RWPE1 (cell line): Measurements from ENCODE around the gene RFFL.

Experiments used
- CTCF ChIA-PET: fragments of 350-600 bp; sonication (Branson Sonifier 250); formaldehyde crosslinking; extraction: SDS; loops from one replicate; lab custom pipeline; 2021; lab: Yijun Ruan, JAX
- POLR2A ChIA-PET: fragments of 400-600 bp; formaldehyde crosslinking; extraction: SDS; loops from one replicate; lab custom pipeline; 2020; ENCODE audit warnings: antibody characterized with exemption; ENCODE audit not compliant: low non-redundant PET; lab: Yijun Ruan, JAX
- DNase-seq: peaks from one replicate; pipeline ENCODE4 v3.0.0; 2012; ENCODE audit warnings: low spot score
- H3K27ac ChIP-seq: fragments of 450-650 bp; 2 replicates; pipeline ENCODE4 v1.5.1; 2017
- CTCF ChIP-seq: fragments of 450-650 bp; conservative IDR thresholded peaks from 2 replicates; pipeline ENCODE4 v1.5.1; 2017; ENCODE audit warnings: low read depth, mild to moderate bottlenecking

The RFFL gene

GRCh38 chr17:34996422-34997285 lies 66.9 kb downstream of the RFFL start:
- TF ChIP-seq CTCF = no peak
- DNase-seq = no peak
- ChIA-PET POLR2A (no interaction called here), CTCF (no interaction called here)
- H3K27ac ChIP-seq = no peak overlapping the region

- no peak for TF ChIP-seq CTCF
- ChIA-PET POLR2A (no interaction called here), CTCF (no interaction called here)
- H3K27ac ChIP-seq = no peak overlapping the region
- DNase-seq = no peak
Observed at GRCh38 chr17:34993031-34993430, 70.5 kb downstream of the RFFL start.

GRCh38 chr17:34991606-34992005 lies 71.9 kb downstream of the RFFL start:
- TF ChIP-seq CTCF = no peak
- no peak for DNase-seq
- no peak overlapping the region for H3K27ac ChIP-seq
- ChIA-PET POLR2A (no interaction called here), CTCF (interaction anchor here (0.7 kb wide), 1 partner anchor 290 kb away, joined by 3 read pairs; no protein-coding TSS in a partner anchor)

- TF ChIP-seq CTCF = no peak
- H3K27ac ChIP-seq = no peak overlapping the region
- CTCF ChIA-PET = interaction anchor here (0.6 to 0.7 kb wide), 2 partner anchors 96 to 290 kb away, joined by 3 to 4 read pairs; no protein-coding TSS in a partner anchor
Observed at GRCh38 chr17:34990921-34991365, 72.6 kb downstream of the RFFL start.

GRCh38 chr17:34989473-34989872 lies 74.0 kb downstream of the RFFL start:
- H3K27ac ChIP-seq = no peak overlapping the region
- CTCF ChIA-PET = no interaction called here
- POLR2A ChIA-PET = no interaction called here
- no peak for DNase-seq
- no peak for TF ChIP-seq CTCF

More at GRCh38 chr17:34990921-34991365, 72.6 kb downstream of the RFFL start:
- POLR2A ChIA-PET = no interaction called here
- no peak for DNase-seq

GRCh38 chr17:34988644-34989043 lies 74.9 kb downstream of the RFFL start:
- no peak for DNase-seq
- no peak overlapping the region for H3K27ac ChIP-seq
- TF ChIP-seq CTCF = no peak
- ChIA-PET POLR2A (no interaction called here), CTCF (interaction anchor here (0.7 kb wide), 1 partner anchor 119 kb away, joined by 3 read pairs; no protein-coding TSS in a partner anchor)
